Gastrocnemius medialis (tissue), 4 donors: ENCODE results near the gene GPR132.

ENCODE experiments used
- CTCF ChIP-seq, 5 experiments: fragments of 450-650 bp in 3 of 5; fragments of 200-600 bp in 2 of 5; sonication (generic) in 2 of 5; IDR thresholded peaks in 4 of 5; conservative IDR thresholded peaks in 1 of 5; 1 replicate in 4 of 5; 2 replicates in 1 of 5; pipeline ENCODE4 v1.5.1; 2016 to 2019; ENCODE audit warnings: antibody characterized with exemption in 5 of 5, mild to moderate bottlenecking in 3 of 5, moderate library complexity in 3 of 5
- POLR2A ChIP-seq, 2 donors: fragments of 450-650 bp; IDR thresholded peaks; one replicate each; pipeline ENCODE4 v1.6.1; 2017; ENCODE audit warnings: antibody characterized with exemption in 2 of 2, mild to moderate bottlenecking in 2 of 2, moderate library complexity in 2 of 2

- TF ChIP-seq POLR2A (IDR thresholded peaks at IDR 0.05) (no peak), CTCF (IDR thresholded peaks at IDR 0.05 in 4 of 5, conservative IDR thresholded peaks at IDR 0.05 in 1 of 5) (no peak)
These were observed 1.2 kb upstream of the GPR132 start for GRCh38 chr14:105066240-105067071.
